Thyroid gland (tissue), 4 donors: ENCODE data around the gene VPS26C.

Experiments used
- CTCF ChIP-seq, 6 experiments: fragments of 200-600 bp in 3 of 6; fragments of 450-650 bp in 3 of 6; sonication (generic) in 3 of 6; IDR thresholded peaks; one replicate each; pipeline ENCODE4 v1.5.1; 2016 to 2019; ENCODE audit warnings: antibody characterized with exemption in 6 of 6, mild to moderate bottlenecking in 2 of 6, inconsistent platforms in 1 of 6, moderate library complexity in 1 of 6
- POLR2A ChIP-seq, 2 donors: fragments of 450-650 bp; IDR thresholded peaks; one replicate each; pipeline ENCODE4 v1.6.1; 2017; ENCODE audit warnings: antibody characterized with exemption in 2 of 2, mild to moderate bottlenecking in 2 of 2, moderate library complexity in 1 of 2

GRCh38 chr21:37231671-37232070 lies 35.5 kb downstream of the VPS26C start:
- no peak for TF ChIP-seq POLR2A (IDR thresholded peaks at IDR 0.05)
- TF ChIP-seq CTCF (IDR thresholded peaks at IDR 0.05) = no peak
